HepG2 (cell line): ENCODE results near the gene ENO1. TPM values are rescaled to one million over a fixed set of nuclear protein-coding genes. Genes with fewer than 3 reads are reported as not detected.

Source experiments
- ETS1 ChIP-seq: sonication (generic); formaldehyde crosslinking; IDR thresholded peaks from 2 replicates; pipeline ENCODE4 v1.4.0; 2020; ENCODE audit warnings: missing genetic modification reagents
- GPN1 ChIP-seq: sonication (generic); formaldehyde crosslinking; IDR thresholded peaks from 2 replicates; pipeline ENCODE4 v1.5.1; 2020; ENCODE audit warnings: missing genetic modification reagents, borderline replicate concordance
- HES4 ChIP-seq: sonication (generic); formaldehyde crosslinking; IDR thresholded peaks from 2 replicates; pipeline ENCODE4 v1.9.0; 2021; ENCODE audit warnings: mild to moderate bottlenecking, missing genetic modification reagents, borderline replicate concordance
- HIVEP1 ChIP-seq: sonication (generic); formaldehyde crosslinking; IDR thresholded peaks from 2 replicates; pipeline ENCODE4 v1.4.0; 2020; ENCODE audit warnings: mild to moderate bottlenecking, missing genetic modification reagents
- KDM4B ChIP-seq: sonication (generic); formaldehyde crosslinking; IDR thresholded peaks from 2 replicates; pipeline ENCODE4 v1.4.0; 2020; ENCODE audit warnings: missing genetic modification reagents
- KLF13 ChIP-seq: sonication (generic); formaldehyde crosslinking; IDR thresholded peaks from 2 replicates; pipeline ENCODE4 v1.4.0; 2020; ENCODE audit warnings: mild to moderate bottlenecking, missing genetic modification reagents
- MAF1 ChIP-seq: sonication (generic); formaldehyde crosslinking; IDR thresholded peaks from 2 replicates; pipeline ENCODE4 v1.5.0; 2020; ENCODE audit warnings: missing genetic modification reagents, borderline replicate concordance
- MED8 ChIP-seq: sonication (generic); formaldehyde crosslinking; IDR thresholded peaks from 2 replicates; pipeline ENCODE4 v1.8.1; 2023; ENCODE audit warnings: mild to moderate bottlenecking, missing genetic modification reagents; ENCODE audit not compliant: insufficient replicate concordance
- NPAS2 ChIP-seq: sonication (generic); formaldehyde crosslinking; IDR thresholded peaks from 2 replicates; pipeline ENCODE4 v1.8.0; 2022; ENCODE audit warnings: mild to moderate bottlenecking, missing genetic modification reagents, borderline replicate concordance
- ONECUT2 ChIP-seq: sonication (generic); formaldehyde crosslinking; IDR thresholded peaks from 2 replicates; pipeline ENCODE4 v1.4.0; 2020; ENCODE audit warnings: missing genetic modification reagents
- RBM22 ChIP-seq: fragments of 200-400 bp; formaldehyde crosslinking; optimal IDR thresholded peaks from 2 replicates; pipeline ENCODE3; 2017; ENCODE audit warnings: mild to moderate bottlenecking, low read length, moderate library complexity
- RXRB ChIP-seq: IDR thresholded peaks from 2 replicates; pipeline ENCODE4 v1.6.1; 2016; ENCODE audit warnings: borderline replicate concordance, missing genetic modification reagents, missing compliant biosample characterization
- TBX2 ChIP-seq: sonication (generic); formaldehyde crosslinking; IDR thresholded peaks from 2 replicates; pipeline ENCODE4 v1.5.0; 2020; ENCODE audit warnings: missing genetic modification reagents, mild to moderate bottlenecking, borderline replicate concordance
- YY1 ChIP-seq: IDR thresholded peaks from 2 replicates; pipeline ENCODE4 v1.6.1; 2011; ENCODE audit warnings: low read length, low read depth, moderate library complexity, mild to moderate bottlenecking; ENCODE audit not compliant: insufficient read depth, insufficient replicate concordance
- ZNF12 ChIP-seq: sonication (generic); formaldehyde crosslinking; IDR thresholded peaks from 2 replicates; pipeline ENCODE4 v1.5.0; 2020; ENCODE audit warnings: missing genetic modification reagents
- ZNF326 ChIP-seq: sonication (generic); formaldehyde crosslinking; IDR thresholded peaks from 2 replicates; pipeline ENCODE4 v1.4.0; 2020; ENCODE audit warnings: missing genetic modification reagents, borderline replicate concordance
- ZNF44 ChIP-seq: sonication (generic); formaldehyde crosslinking; IDR thresholded peaks from 2 replicates; pipeline ENCODE4 v1.5.1; 2020; ENCODE audit warnings: mild to moderate bottlenecking, missing genetic modification reagents
- ZNF543 ChIP-seq: sonication (generic); formaldehyde crosslinking; IDR thresholded peaks from 2 replicates; pipeline ENCODE4 v1.4.0; 2020; ENCODE audit warnings: mild to moderate bottlenecking, missing genetic modification reagents
- ZNF550 ChIP-seq: sonication (generic); formaldehyde crosslinking; IDR thresholded peaks from 2 replicates; pipeline ENCODE4 v1.4.0; 2020; ENCODE audit warnings: mild to moderate bottlenecking, missing genetic modification reagents, borderline replicate concordance
- ZNF777 ChIP-seq: sonication (generic); formaldehyde crosslinking; IDR thresholded peaks from 2 replicates; pipeline ENCODE4 v1.4.0; 2020; ENCODE audit warnings: missing genetic modification reagents
- polyA plus RNA-seq, 8 experiments: library from polyadenylated mRNA; depleted of rRNA in 3 of 8; stranded (reverse) in 7 of 8; unstranded in 1 of 8; fragments of >200 nt; fragmentation: Illumina TruSeq in 4 of 8; extraction: Trizol in 4 of 8; gene quantifications; 2 replicates each; pipeline versions ENCODE4 v1.2.1 to v1.2.3, GENCODE V29; 2011 to 2016; ENCODE audit warnings: low read depth in 4 of 8, missing spikeins in 1 of 8, mixed read lengths in 1 of 8; ENCODE audit not compliant: insufficient read depth in 1 of 8
- total RNA-seq, 5 experiments: library from RNA; depleted of rRNA; stranded (reverse); fragments of >200 nt; fragmentation: Illumina TruSeq; extraction: Trizol; gene quantifications; 2 replicates each; pipeline ENCODE4 v1.2.3, GENCODE V29; 2016; ENCODE audit warnings: low read depth in 1 of 5
- TF ChIP-seq, protein P1 (sequence below): sonication (generic); formaldehyde crosslinking; IDR thresholded peaks from 2 replicates; pipeline ENCODE4 v1.5.0; 2020; ENCODE audit warnings: mild to moderate bottlenecking, missing genetic modification reagents
- TF ChIP-seq, protein P2 (sequence below): sonication (generic); formaldehyde crosslinking; IDR thresholded peaks from 2 replicates; pipeline ENCODE4 v1.4.0; 2020; ENCODE audit warnings: missing genetic modification reagents, mild to moderate bottlenecking, borderline replicate concordance

ENO1 gene
- total and polyA plus RNA-seq, 2 of the 13 experiments (the other 11 are each of a cell fraction or from before 2014, with no cell fraction given) = 1,559 to 3,103 TPM

DNA sequence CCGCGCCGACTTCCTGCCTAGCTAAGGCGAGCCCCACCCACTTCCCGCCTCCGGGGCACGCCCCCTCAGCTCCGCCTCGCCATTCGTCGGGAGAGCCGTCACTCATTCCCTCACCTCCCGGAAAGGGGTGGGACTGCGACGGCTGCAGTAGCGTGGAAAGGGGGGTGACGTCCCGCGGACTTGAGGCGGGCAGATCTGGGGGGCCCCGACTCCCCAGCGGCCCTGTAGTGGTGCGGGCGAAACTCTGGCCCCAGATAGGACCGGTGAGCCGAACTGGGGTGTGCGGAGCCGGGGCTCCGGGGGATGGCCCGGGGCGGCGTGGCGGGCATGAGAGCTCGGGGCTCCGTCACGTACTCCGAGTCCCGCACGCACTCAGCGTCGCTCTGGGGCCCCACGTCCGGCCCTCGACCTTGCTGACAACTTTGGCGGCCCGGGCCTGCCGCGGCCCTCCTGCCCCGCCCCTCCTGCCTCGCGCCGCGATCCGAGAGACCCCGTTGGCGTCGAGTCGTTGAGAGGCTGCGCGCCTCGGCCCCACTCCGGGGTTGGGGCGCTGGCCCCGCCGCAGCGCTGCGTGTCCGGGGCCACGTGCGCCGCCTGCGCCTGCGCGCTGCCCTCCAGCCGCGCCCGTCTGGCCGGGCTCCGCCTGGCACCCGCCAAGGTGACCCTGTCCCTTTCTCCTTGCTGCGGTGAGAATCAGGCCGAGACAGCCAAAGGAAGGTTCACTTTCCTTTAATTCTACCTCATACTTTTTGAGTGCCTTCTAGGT lies 395 bp upstream of the ENO1 start (continued):
- TF ChIP-seq ZNF12 (CRISPR knock-in tag) (peak; percentile 40; the same call in 1 of the 2 replicates), ZNF550 (CRISPR knock-in tag) (peak; percentile 74; the same call in 1 of the 2 replicates), HES4 (CRISPR knock-in tag) (peak; percentile 100), ZNF44 (CRISPR knock-in tag) (0 out of 2 replicates have a peak, but pooled peaks have one; percentile 16), ZNF326 (CRISPR knock-in tag) (no peak), MED8 (CRISPR knock-in tag) (peak; percentile 92), HIVEP1 (CRISPR knock-in tag) (peak; percentile 77), MAF1 (CRISPR knock-in tag) (peak; percentile 27; the same call in 1 of the 2 replicates), RXRB (CRISPR knock-in tag) (peak; percentile 68), ONECUT2 (CRISPR knock-in tag) (no peak), GPN1 (peak; percentile 78; the same call in 1 of the 2 replicates), YY1 (peak; percentile 92), ETS1 (CRISPR knock-in tag) (peak; percentile 97), RBM22 (no peak), KLF13 (no peak), NPAS2 (CRISPR knock-in tag) (no peak), KDM4B (CRISPR knock-in tag) (peak; percentile 74; the same call in 1 of the 2 replicates), ZNF777 (peak; percentile 82), TBX2 (peak; percentile 95), ZNF543 (CRISPR knock-in tag) (peak; percentile 94; the same call in 1 of the 2 replicates)
- TF ChIP-seq, protein P1, sequence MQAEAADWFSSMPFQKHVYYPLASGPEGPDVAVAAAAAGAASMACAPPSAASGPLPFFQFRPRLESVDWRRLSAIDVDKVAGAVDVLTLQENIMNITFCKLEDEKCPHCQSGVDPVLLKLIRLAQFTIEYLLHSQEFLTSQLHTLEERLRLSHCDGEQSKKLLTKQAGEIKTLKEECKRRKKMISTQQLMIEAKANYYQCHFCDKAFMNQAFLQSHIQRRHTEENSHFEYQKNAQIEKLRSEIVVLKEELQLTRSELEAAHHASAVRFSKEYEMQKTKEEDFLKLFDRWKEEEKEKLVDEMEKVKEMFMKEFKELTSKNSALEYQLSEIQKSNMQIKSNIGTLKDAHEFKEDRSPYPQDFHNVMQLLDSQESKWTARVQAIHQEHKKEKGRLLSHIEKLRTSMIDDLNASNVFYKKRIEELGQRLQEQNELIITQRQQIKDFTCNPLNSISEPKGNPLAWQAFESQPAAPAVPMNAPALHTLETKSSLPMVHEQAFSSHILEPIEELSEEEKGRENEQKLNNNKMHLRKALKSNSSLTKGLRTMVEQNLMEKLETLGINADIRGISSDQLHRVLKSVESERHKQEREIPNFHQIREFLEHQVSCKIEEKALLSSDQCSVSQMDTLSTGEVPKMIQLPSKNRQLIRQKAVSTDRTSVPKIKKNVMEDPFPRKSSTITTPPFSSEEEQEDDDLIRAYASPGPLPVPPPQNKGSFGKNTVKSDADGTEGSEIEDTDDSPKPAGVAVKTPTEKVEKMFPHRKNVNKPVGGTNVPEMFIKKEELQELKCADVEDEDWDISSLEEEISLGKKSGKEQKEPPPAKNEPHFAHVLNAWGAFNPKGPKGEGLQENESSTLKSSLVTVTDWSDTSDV (CRISPR knock-in tag) = peak; percentile 96
- TF ChIP-seq, protein P2, sequence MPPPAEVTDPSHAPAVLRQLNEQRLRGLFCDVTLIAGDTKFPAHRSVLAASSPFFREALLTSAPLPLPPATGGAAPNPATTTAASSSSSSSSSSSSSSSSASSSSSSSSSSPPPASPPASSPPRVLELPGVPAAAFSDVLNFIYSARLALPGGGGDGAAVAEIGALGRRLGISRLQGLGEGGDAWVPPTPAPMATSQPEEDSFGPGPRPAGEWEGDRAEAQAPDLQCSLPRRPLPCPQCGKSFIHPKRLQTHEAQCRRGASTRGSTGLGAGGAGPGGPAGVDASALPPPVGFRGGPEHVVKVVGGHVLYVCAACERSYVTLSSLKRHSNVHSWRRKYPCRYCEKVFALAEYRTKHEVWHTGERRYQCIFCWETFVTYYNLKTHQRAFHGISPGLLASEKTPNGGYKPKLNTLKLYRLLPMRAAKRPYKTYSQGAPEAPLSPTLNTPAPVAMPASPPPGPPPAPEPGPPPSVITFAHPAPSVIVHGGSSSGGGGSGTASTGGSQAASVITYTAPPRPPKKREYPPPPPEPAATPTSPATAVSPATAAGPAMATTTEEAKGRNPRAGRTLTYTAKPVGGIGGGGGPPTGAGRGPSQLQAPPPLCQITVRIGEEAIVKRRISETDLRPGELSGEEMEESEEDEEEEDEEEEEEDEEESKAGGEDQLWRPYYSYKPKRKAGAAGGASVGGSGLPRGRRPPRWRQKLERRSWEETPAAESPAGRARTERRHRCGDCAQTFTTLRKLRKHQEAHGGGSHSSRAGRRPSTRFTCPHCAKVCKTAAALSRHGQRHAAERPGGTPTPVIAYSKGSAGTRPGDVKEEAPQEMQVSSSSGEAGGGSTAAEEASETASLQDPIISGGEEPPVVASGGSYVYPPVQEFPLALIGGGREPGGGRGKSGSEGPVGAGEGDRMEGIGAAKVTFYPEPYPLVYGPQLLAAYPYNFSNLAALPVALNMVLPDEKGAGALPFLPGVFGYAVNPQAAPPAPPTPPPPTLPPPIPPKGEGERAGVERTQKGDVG (CRISPR knock-in tag) = no peak
